Activated CD4-positive, alpha-beta T cell treated with anti-CD3 and anti-CD28 coated beads, Interleukin-2, amount 50 U/mL, for 16 hours (primary cell): ENCODE results near the gene RCN1.
"Not testable (repeated sequence)": the region's sequence is repeated elsewhere in the genome, so short reads cannot be mapped to it uniquely, and the experiment has no call there.

ENCODE experiments used
- DNase-seq: peaks from one replicate; pipeline ENCODE4 v3.0.0-alpha.2; 2020

The RCN1 gene

GRCh38 chr11:32080361-32080980 is 10.4 kb upstream of the RCN1 start:
- DNase-seq = no peak

- no peak for DNase-seq
Observed at GRCh38 chr11:32081129-32081641, 9.7 kb upstream of the RCN1 start.

GRCh38 chr11:32081901-32082300 is 9.0 kb upstream of the RCN1 start:
- no peak for DNase-seq

- no peak for DNase-seq
Observed at GRCh38 chr11:32082346-32082986, 8.4 kb upstream of the RCN1 start.

- no peak for DNase-seq
Observed at GRCh38 chr11:32087597-32087996, 3.3 kb upstream of the RCN1 start.

- DNase-seq = peak; percentile 29
Observed at GRCh38 chr11:32088117-32088941, 2.5 kb upstream of the RCN1 start.

- DNase-seq = no peak
Observed at GRCh38 chr11:32092581-32093170, 1.8 kb downstream of the RCN1 start.

- no peak for DNase-seq
Observed at GRCh38 chr11:32094923-32095322, 4.0 kb downstream of the RCN1 start.

- peak; percentile 45 for DNase-seq
Observed at GRCh38 chr11:32098142-32098903, 7.4 kb downstream of the RCN1 start.

- no peak for DNase-seq
Observed at GRCh38 chr11:32099516-32099915, 8.6 kb downstream of the RCN1 start.

GRCh38 chr11:32100495-32100894 is 9.6 kb downstream of the RCN1 start:
- no peak for DNase-seq

- DNase-seq = no peak
Observed at GRCh38 chr11:32101791-32102190, 10.9 kb downstream of the RCN1 start.

- not testable (repeated sequence) for DNase-seq
Observed at GRCh38 chr11:32103121-32103719, 12.3 kb downstream of the RCN1 start.

- DNase-seq = no peak
Observed at GRCh38 chr11:32103941-32104340, 13.1 kb downstream of the RCN1 start.

GRCh38 chr11:32105871-32106560 is 15.1 kb downstream of the RCN1 start:
- DNase-seq = no peak

GRCh38 chr11:32107647-32108046 is 16.8 kb downstream of the RCN1 start:
- peak; percentile 44 for DNase-seq

GRCh38 chr11:32108576-32108975 is 17.7 kb downstream of the RCN1 start:
- no peak for DNase-seq

- DNase-seq = no peak
Observed at GRCh38 chr11:32109138-32109537, 18.3 kb downstream of the RCN1 start.

- no peak for DNase-seq
Observed at GRCh38 chr11:32109592-32109991, 18.7 kb downstream of the RCN1 start.

GRCh38 chr11:32110795-32111194 is 19.9 kb downstream of the RCN1 start:
- DNase-seq = no peak

GRCh38 chr11:32113200-32113919 is 22.5 kb downstream of the RCN1 start:
- DNase-seq = no peak
